Measurements from ENCODE around the gene PDE9A. TPM values are rescaled to one million over a fixed set of nuclear protein-coding genes. Genes with fewer than 3 reads are reported as not detected.

The PDE9A gene
- total RNA-seq, 1 experiment from 2014 or later = 31.9 TPM

- Histone ChIP-seq H4K91ac (ENCODE audit: insufficient read length, low read depth, low read length) (no peak overlapping the region), H3K23ac (ENCODE audit: insufficient read length, low read depth, low read length) (no peak overlapping the region), H3K18ac (ENCODE audit: insufficient read length, low read depth, low read length) (no peak overlapping the region), H3K9ac (ENCODE audit: extremely low read depth, insufficient read length, low read length) (no peak overlapping the region), H3K27ac (ENCODE audit: insufficient read length, low read depth, low read length) (no peak overlapping the region), H3K9me3 (ENCODE audit: control insufficient read depth, low read depth, low read length) (no peaks in the 10 kb centered on the region), H3K27me3 (ENCODE audit: insufficient read depth, low read length) (no peaks in the 10 kb centered on the region), H2BK12ac (ENCODE audit: insufficient read length, low read depth, low read length) (no peak overlapping the region), H4K20me1 (ENCODE audit: control insufficient read depth, insufficient read depth, insufficient read length) (no peaks in the 10 kb centered on the region), H2BK15ac (ENCODE audit: low read depth, low read length) (no peak overlapping the region), H3K14ac (ENCODE audit: insufficient read depth, low read length) (no peak overlapping the region), H3K79me2 (ENCODE audit: insufficient read depth, low read length) (no peaks in the 10 kb centered on the region), H3K4me2 (ENCODE audit: insufficient read depth, insufficient read length, low read length) (no peak overlapping the region), H3K56ac (ENCODE audit: insufficient read length, low read depth, low read length) (no peak overlapping the region), H4K8ac (replicated peaks; ENCODE audit: insufficient read length, low read depth, low read length) (no peak overlapping the region), H3T11ph (ENCODE audit: low read length) (no peak overlapping the region), H3K23me2 (ENCODE audit: insufficient read length, low read depth, low read length, poor library complexity, severe bottlenecking) (no peaks in the 10 kb centered on the region), H3K79me1 (ENCODE audit: insufficient read depth, low read depth, low read length, poor library complexity, severe bottlenecking) (no peaks in the 10 kb centered on the region), H2AK5ac (ENCODE audit: insufficient read length, low read length) (no peak overlapping the region), H4K5ac (ENCODE audit: insufficient read length, low read depth, low read length) (no peak overlapping the region), H2BK5ac (ENCODE audit: insufficient read length, low read length) (no peak overlapping the region), H3K4ac (ENCODE audit: low read depth, low read length) (no peak overlapping the region), H2BK120ac (ENCODE audit: low read depth, low read length, poor library complexity, severe bottlenecking) (no peak overlapping the region), H3K4me1 (ENCODE audit: insufficient read depth, low read length) (peaks cover 2% of the 10 kb centered on the region; the same call in 1 of the 2 replicates), H2BK20ac (ENCODE audit: low read depth, low read length, poor library complexity, severe bottlenecking) (no peak overlapping the region), H2AFZ (ENCODE audit: low read length) (no peak overlapping the region)
- H3K27ac Mint-ChIP-seq = no peak overlapping the region
- no peak overlapping the region for H3K4me3 Mint-ChIP-seq
- DNase-seq = no peak
- no peaks in the 10 kb centered on the region; a peak in 1 of 5 replicates for H3K9me3 Mint-ChIP-seq
- peaks cover 41 to 50% of the 10 kb centered on the region in 2 experiments for H3K4me1 Mint-ChIP-seq
- no CpG with 5 or more reads among the region's 13 CpGs for WGBS (ENCODE audit: extremely low coverage, insufficient read length, low lambda C conversion rate)
- peaks cover 1% of the 10 kb centered on the region; the same call in 1 of the 2 replicates for H3K27me3 Mint-ChIP-seq (ENCODE audit: low read depth)
- H3K36me3 Mint-ChIP-seq (ENCODE audit: insufficient read depth in 1 of 3, low read depth in 3 of 3) = no peaks in the 10 kb centered on the region
- TF ChIP-seq CTCF (conservative IDR thresholded peaks at IDR 0.05) = no peak
These were observed 143.1 kb downstream of the PDE9A start for GRCh38 chr21:42796327-42797062.
